Activated naive CD8-positive, alpha-beta T cell (primary cell): ENCODE data around the gene MYEF2.

Experiments used
- H3K27ac Mint-ChIP-seq: one replicate; pipeline ENCODE4 v1.8.0; 2021; ENCODE audit warnings: mixed read lengths
- H3K27me3 Mint-ChIP-seq: one replicate; pipeline ENCODE4 v1.8.0; 2021; ENCODE audit warnings: mixed read lengths
- H3K36me3 Mint-ChIP-seq: one replicate; pipeline ENCODE4 v1.8.0; 2021; ENCODE audit warnings: mixed read lengths
- H3K4me1 Mint-ChIP-seq: one replicate; pipeline ENCODE4 v1.8.0; 2021; ENCODE audit warnings: low read depth, mixed read lengths
- H3K4me3 Mint-ChIP-seq: one replicate; pipeline ENCODE4 v1.8.0; 2021; ENCODE audit warnings: mild to moderate bottlenecking, mixed read lengths
- H3K9me3 Mint-ChIP-seq: one replicate; pipeline ENCODE4 v1.8.0; 2021; ENCODE audit warnings: low read depth, mixed read lengths

MYEF2 gene

GRCh38 chr15:48176957-48177356 lies 1.1 kb downstream of the MYEF2 start:
- H3K4me1 Mint-ChIP-seq, result peaks cover 24% of the 10 kb centered on the region
- H3K27ac Mint-ChIP-seq, result no peak overlapping the region

GRCh38 chr15:48176112-48176511 lies 2.0 kb downstream of the MYEF2 start:
- peaks cover 25% of the 10 kb centered on the region for H3K4me1 Mint-ChIP-seq
- peaks cover 2% of the 10 kb centered on the region for H3K27me3 Mint-ChIP-seq
- peak overlapping the region; percentile 88 for H3K4me3 Mint-ChIP-seq
- H3K9me3 Mint-ChIP-seq, result peaks cover 3% of the 10 kb centered on the region
- H3K27ac Mint-ChIP-seq, result no peak overlapping the region
- H3K36me3 Mint-ChIP-seq, result peaks cover 3% of the 10 kb centered on the region

More at GRCh38 chr15:48176957-48177356, 1.1 kb downstream of the MYEF2 start:
- peak overlapping the region; percentile 88 for H3K4me3 Mint-ChIP-seq
- peaks cover 3% of the 10 kb centered on the region for H3K9me3 Mint-ChIP-seq
- H3K27me3 Mint-ChIP-seq, result peaks cover 3% of the 10 kb centered on the region
- H3K36me3 Mint-ChIP-seq, result peaks cover 3% of the 10 kb centered on the region

GRCh38 chr15:48175126-48175525 lies 3.0 kb downstream of the MYEF2 start:
- H3K27ac Mint-ChIP-seq, result no peak overlapping the region
- H3K9me3 Mint-ChIP-seq, result peaks cover 3% of the 10 kb centered on the region
- H3K27me3 Mint-ChIP-seq, result no peaks in the 10 kb centered on the region
- peaks cover 27% of the 10 kb centered on the region for H3K4me1 Mint-ChIP-seq
- peaks cover 5% of the 10 kb centered on the region for H3K36me3 Mint-ChIP-seq
- H3K4me3 Mint-ChIP-seq, result no peak overlapping the region

- H3K36me3 Mint-ChIP-seq, result peaks cover 21% of the 10 kb centered on the region
- H3K27ac Mint-ChIP-seq, result no peak overlapping the region
- H3K9me3 Mint-ChIP-seq, result peaks cover 3% of the 10 kb centered on the region
- H3K4me3 Mint-ChIP-seq, result no peak overlapping the region
- peaks cover 10% of the 10 kb centered on the region for H3K4me1 Mint-ChIP-seq
- no peaks in the 10 kb centered on the region for H3K27me3 Mint-ChIP-seq
Measured at GRCh38 chr15:48170981-48171380, 7.1 kb downstream of the MYEF2 start.

- Mint-ChIP-seq H3K27ac (no peak overlapping the region), H3K4me3 (no peak overlapping the region), H3K27me3 (no peaks in the 10 kb centered on the region), H3K4me1 (peaks cover 3% of the 10 kb centered on the region), H3K9me3 (peaks cover 3% of the 10 kb centered on the region), H3K36me3 (peaks cover 25% of the 10 kb centered on the region)
Measured at GRCh38 chr15:48168616-48169015, 9.5 kb downstream of the MYEF2 start.

- Mint-ChIP-seq H3K27ac (no peak overlapping the region), H3K4me3 (no peak overlapping the region), H3K27me3 (no peaks in the 10 kb centered on the region), H3K4me1 (no peaks in the 10 kb centered on the region), H3K36me3 (peaks cover 19% of the 10 kb centered on the region), H3K9me3 (no peaks in the 10 kb centered on the region)
Measured at GRCh38 chr15:48153526-48153925, 24.6 kb downstream of the MYEF2 start.

GRCh38 chr15:48149858-48150257 lies 28.2 kb downstream of the MYEF2 start:
- Mint-ChIP-seq H3K4me1 (no peaks in the 10 kb centered on the region), H3K27ac (no peak overlapping the region), H3K9me3 (no peaks in the 10 kb centered on the region), H3K27me3 (no peaks in the 10 kb centered on the region), H3K4me3 (no peak overlapping the region), H3K36me3 (peaks cover 23% of the 10 kb centered on the region)

- Mint-ChIP-seq H3K4me1 (no peaks in the 10 kb centered on the region), H3K9me3 (no peaks in the 10 kb centered on the region), H3K4me3 (no peak overlapping the region), H3K36me3 (peaks cover 19% of the 10 kb centered on the region), H3K27ac (no peak overlapping the region), H3K27me3 (no peaks in the 10 kb centered on the region)
Measured at GRCh38 chr15:48147358-48147757, 30.7 kb downstream of the MYEF2 start.

- H3K9me3 Mint-ChIP-seq, result no peaks in the 10 kb centered on the region
Measured at GRCh38 chr15:48145923-48146322, 32.2 kb downstream of the MYEF2 start.

GRCh38 chr15:48144889-48145288 lies 33.2 kb downstream of the MYEF2 start:
- H3K27ac Mint-ChIP-seq, result no peak overlapping the region
- peaks cover 11% of the 10 kb centered on the region for H3K36me3 Mint-ChIP-seq
- no peaks in the 10 kb centered on the region for H3K4me1 Mint-ChIP-seq
- no peaks in the 10 kb centered on the region for H3K27me3 Mint-ChIP-seq
- H3K4me3 Mint-ChIP-seq, result no peak overlapping the region
- no peaks in the 10 kb centered on the region for H3K9me3 Mint-ChIP-seq

More at GRCh38 chr15:48145923-48146322, 32.2 kb downstream of the MYEF2 start:
- no peaks in the 10 kb centered on the region for H3K27me3 Mint-ChIP-seq
- H3K4me3 Mint-ChIP-seq, result no peak overlapping the region
- H3K4me1 Mint-ChIP-seq, result no peaks in the 10 kb centered on the region
- H3K36me3 Mint-ChIP-seq, result peaks cover 14% of the 10 kb centered on the region
- H3K27ac Mint-ChIP-seq, result no peak overlapping the region

- Mint-ChIP-seq H3K4me1 (no peaks in the 10 kb centered on the region), H3K9me3 (no peaks in the 10 kb centered on the region), H3K27me3 (no peaks in the 10 kb centered on the region), H3K27ac (no peak overlapping the region), H3K4me3 (no peak overlapping the region), H3K36me3 (peaks cover 9% of the 10 kb centered on the region)
Measured at GRCh38 chr15:48143856-48144255, 34.2 kb downstream of the MYEF2 start.

- no peaks in the 10 kb centered on the region for H3K4me1 Mint-ChIP-seq
- H3K36me3 Mint-ChIP-seq, result no peaks in the 10 kb centered on the region
- H3K27ac Mint-ChIP-seq, result no peak overlapping the region
- H3K9me3 Mint-ChIP-seq, result no peaks in the 10 kb centered on the region
- H3K27me3 Mint-ChIP-seq, result peaks cover 2% of the 10 kb centered on the region
- no peak overlapping the region for H3K4me3 Mint-ChIP-seq
Measured at GRCh38 chr15:48132874-48133273, 45.2 kb downstream of the MYEF2 start.

- peaks cover 5% of the 10 kb centered on the region for H3K27me3 Mint-ChIP-seq
- no peaks in the 10 kb centered on the region for H3K36me3 Mint-ChIP-seq
- H3K4me3 Mint-ChIP-seq, result no peak overlapping the region
- no peaks in the 10 kb centered on the region for H3K4me1 Mint-ChIP-seq
- no peak overlapping the region for H3K27ac Mint-ChIP-seq
- H3K9me3 Mint-ChIP-seq, result no peaks in the 10 kb centered on the region
Measured at GRCh38 chr15:48131324-48131723, 46.8 kb downstream of the MYEF2 start.

GRCh38 chr15:48126667-48127355 lies 51.3 kb downstream of the MYEF2 start:
- no peak overlapping the region for H3K4me3 Mint-ChIP-seq
- H3K27me3 Mint-ChIP-seq, result peaks cover 8% of the 10 kb centered on the region
- no peaks in the 10 kb centered on the region for H3K4me1 Mint-ChIP-seq
- no peak overlapping the region for H3K27ac Mint-ChIP-seq
- no peaks in the 10 kb centered on the region for H3K9me3 Mint-ChIP-seq
- H3K36me3 Mint-ChIP-seq, result no peaks in the 10 kb centered on the region

- no peaks in the 10 kb centered on the region for H3K9me3 Mint-ChIP-seq
- H3K4me1 Mint-ChIP-seq, result no peaks in the 10 kb centered on the region
- H3K4me3 Mint-ChIP-seq, result no peak overlapping the region
- H3K27me3 Mint-ChIP-seq, result peaks cover 13% of the 10 kb centered on the region
- H3K27ac Mint-ChIP-seq, result no peak overlapping the region
- H3K36me3 Mint-ChIP-seq, result no peaks in the 10 kb centered on the region
Measured at GRCh38 chr15:48121849-48122248, 56.2 kb downstream of the MYEF2 start.

- Mint-ChIP-seq H3K27me3 (peaks cover 8% of the 10 kb centered on the region), H3K4me1 (no peaks in the 10 kb centered on the region), H3K36me3 (no peaks in the 10 kb centered on the region), H3K27ac (no peak within 1 kb of the TSS), H3K4me3 (no peak within 1 kb of the TSS), H3K9me3 (no peaks in the 10 kb centered on the region)
Measured at GRCh38 chr15:48120745-48121144, 57.4 kb downstream of the MYEF2 start, which contains the start of gene SLC24A5. Gene SLC24A5, plus strand, starts transcription at chr15:48120990. Its CDS starts 55 bp downstream, at chr15:48121045.
